ENCODE measurements around the gene TASP1.

DNA sequence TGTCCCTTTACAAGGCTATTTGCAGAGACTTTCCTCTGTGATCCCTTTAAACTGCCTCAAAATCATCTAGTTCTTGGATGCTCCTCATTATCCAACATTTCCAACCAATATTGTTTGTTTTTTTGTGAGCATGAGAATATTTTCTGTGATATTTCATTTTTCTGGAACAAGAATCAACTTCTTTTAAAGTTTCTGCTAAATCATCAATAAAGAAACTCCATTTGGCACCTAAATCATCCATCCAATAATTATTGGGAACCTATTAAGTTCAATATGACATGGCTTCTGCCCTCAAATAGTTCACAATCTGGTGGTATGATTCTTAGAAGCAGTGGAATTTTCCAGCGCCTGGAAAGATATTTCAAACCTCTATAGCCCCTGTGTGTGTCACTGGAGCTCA lies 210.0 kb downstream of the TASP1 start:
- no peak for TF ChIP-seq CTCF (IDR thresholded peaks at IDR 0.05; ENCODE audit: insufficient read depth, low read length, poor library complexity, severe bottlenecking)
- TF ChIP-seq EZH2phosphoT487 (conservative IDR thresholded peaks at IDR 0.05; ENCODE audit: low read length), result no peak
